Astrocyte (in vitro differentiated cells and primary cell): ENCODE results near the gene NAV2. TPM values are rescaled to one million over a fixed set of nuclear protein-coding genes. Genes with fewer than 3 reads are reported as not detected.

Source experiments
- DNase-seq: peaks from one replicate; pipeline ENCODE4 v3.0.0-alpha.2; 2010; ENCODE audit warnings: low read depth
- FAIRE-seq: peaks from 2 replicates; lab custom pipeline; 2011; peaks lifted over from hg19 to GRCh38; lab: Jason Lieb, UNC
- H2AFZ ChIP-seq: 2 replicates; pipeline ENCODE4 v1.6.0; 2012; ENCODE audit warnings: low read depth, low read length, inconsistent platforms
- H3K27ac ChIP-seq: 2 replicates; pipeline ENCODE4 v1.5.1; 2011; ENCODE audit warnings: low read depth, low read length, inconsistent platforms
- H3K27me3 ChIP-seq: 2 replicates; pipeline ENCODE4 v1.6.0; 2011; ENCODE audit warnings: low read length, inconsistent platforms; ENCODE audit not compliant: insufficient read depth
- H3K36me3 ChIP-seq: 2 replicates; pipeline ENCODE4 v1.5.1; 2011; ENCODE audit warnings: low read length, inconsistent platforms; ENCODE audit not compliant: insufficient read depth
- H3K4me1 ChIP-seq: 2 replicates; pipeline ENCODE4 v1.5.1; 2011; ENCODE audit warnings: low read length, inconsistent platforms; ENCODE audit not compliant: insufficient read depth
- H3K4me2 ChIP-seq: 2 replicates; pipeline ENCODE4 v1.6.0; 2012; ENCODE audit warnings: low read length, inconsistent platforms
- H3K4me3 ChIP-seq: 2 replicates; pipeline ENCODE4 v1.5.1; 2011; ENCODE audit warnings: low read depth, mild to moderate bottlenecking, low read length, inconsistent platforms; ENCODE audit not compliant: insufficient read depth
- H3K79me2 ChIP-seq: 2 replicates; pipeline ENCODE4 v1.6.0; 2012; ENCODE audit warnings: mild to moderate bottlenecking, low read length, inconsistent platforms; ENCODE audit not compliant: insufficient read depth
- H3K9ac ChIP-seq: 2 replicates; pipeline ENCODE4 v1.6.0; 2012; ENCODE audit warnings: mild to moderate bottlenecking, low read length, inconsistent platforms
- H3K9me3 ChIP-seq: 2 replicates; pipeline ENCODE4 v1.5.1; 2012; ENCODE audit warnings: low read depth, mild to moderate bottlenecking, low read length, inconsistent platforms; ENCODE audit not compliant: insufficient read depth
- H4K20me1 ChIP-seq: 2 replicates; pipeline ENCODE4 v1.6.0; 2012; ENCODE audit warnings: low read length, inconsistent platforms; ENCODE audit not compliant: insufficient read depth
- H3K27ac Mint-ChIP-seq: one replicate; pipeline ENCODE4 v1.8.0; 2021; ENCODE audit warnings: mild to moderate bottlenecking, mixed read lengths; ENCODE audit not compliant: unreplicated experiment
- H3K27me3 Mint-ChIP-seq: one replicate; pipeline ENCODE4 v1.8.0; 2021; ENCODE audit warnings: low read depth, mixed read lengths; ENCODE audit not compliant: unreplicated experiment
- H3K36me3 Mint-ChIP-seq: one replicate; pipeline ENCODE4 v1.8.0; 2021; ENCODE audit warnings: low read depth, mixed read lengths; ENCODE audit not compliant: unreplicated experiment
- H3K4me1 Mint-ChIP-seq: one replicate; pipeline ENCODE4 v1.8.0; 2021; ENCODE audit warnings: low read depth, mixed read lengths; ENCODE audit not compliant: unreplicated experiment
- H3K4me3 Mint-ChIP-seq: one replicate; pipeline ENCODE4 v1.8.0; 2021; ENCODE audit warnings: mild to moderate bottlenecking, moderate library complexity, mixed read lengths; ENCODE audit not compliant: unreplicated experiment
- H3K9me3 Mint-ChIP-seq: one replicate; pipeline ENCODE4 v1.8.0; 2021; ENCODE audit warnings: mild to moderate bottlenecking, mixed read lengths; ENCODE audit not compliant: unreplicated experiment
- CTCF ChIP-seq: IDR thresholded peaks from 2 replicates; pipeline ENCODE4 v1.5.1; 2011; ENCODE audit warnings: low read depth, mild to moderate bottlenecking, inconsistent platforms, low read length, moderate library complexity; ENCODE audit not compliant: insufficient read depth
- EZH2 ChIP-seq: IDR thresholded peaks from 2 replicates; pipeline ENCODE4 v1.6.1; 2012; ENCODE audit warnings: mild to moderate bottlenecking, low read length, inconsistent platforms; ENCODE audit not compliant: insufficient read depth
- total RNA-seq: library from RNA; stranded (reverse); gene quantifications from 2 replicates; pipeline ENCODE4 v1.2.1, GENCODE V29; 2021

Gene NAV2
- total RNA-seq, 1 donor from 2014 or later: 20.6 TPM

GRCh38 chr11:19691815-19692500 lies 20.7 kb upstream of the NAV2 start:
- Histone ChIP-seq H4K20me1 (no peaks in the 10 kb centered on the region), H3K27ac (no peak overlapping the region), H3K36me3 (no peaks in the 10 kb centered on the region), H3K4me3 (no peak overlapping the region), H2AFZ (no peak overlapping the region), H3K4me1 (no peaks in the 10 kb centered on the region), H3K79me2 (no peaks in the 10 kb centered on the region), H3K27me3 (no peaks in the 10 kb centered on the region), H3K9ac (no peak overlapping the region), H3K4me2 (no peak overlapping the region), H3K9me3 (no peaks in the 10 kb centered on the region)
- DNase-seq (no peak), FAIRE-seq (no peak)
- Mint-ChIP-seq H3K4me3 (no peak overlapping the region), H3K27me3 (peaks cover 47% of the 10 kb centered on the region), H3K36me3 (peaks cover 2% of the 10 kb centered on the region), H3K27ac (no peak overlapping the region), H3K9me3 (peaks cover 2% of the 10 kb centered on the region), H3K4me1 (no peaks in the 10 kb centered on the region)
- TF ChIP-seq EZH2 (no peak), CTCF (no peak)

GRCh38 chr11:19693146-19693545 lies 19.5 kb upstream of the NAV2 start:
- DNase-seq (no peak), FAIRE-seq (no peak)
- no peaks in the 10 kb centered on the region for H3K9me3 ChIP-seq
- H2AFZ ChIP-seq: no peak overlapping the region
- Mint-ChIP-seq H3K36me3 (peaks cover 2% of the 10 kb centered on the region), H3K9me3 (peaks cover 2% of the 10 kb centered on the region), H3K27me3 (peaks cover 46% of the 10 kb centered on the region), H3K27ac (no peak overlapping the region), H3K4me3 (no peak overlapping the region), H3K4me1 (no peaks in the 10 kb centered on the region)
- no peaks in the 10 kb centered on the region for H3K4me1 ChIP-seq
- no peak overlapping the region for H3K27ac ChIP-seq
- H3K36me3 ChIP-seq: no peaks in the 10 kb centered on the region
- no peak overlapping the region for H3K4me2 ChIP-seq
- TF ChIP-seq CTCF (no peak), EZH2 (no peak)
- no peaks in the 10 kb centered on the region for H4K20me1 ChIP-seq
- no peak overlapping the region for H3K9ac ChIP-seq
- H3K79me2 ChIP-seq: no peaks in the 10 kb centered on the region
- H3K4me3 ChIP-seq: no peak overlapping the region
- no peaks in the 10 kb centered on the region for H3K27me3 ChIP-seq

- peaks cover 2% of the 10 kb centered on the region for H3K36me3 Mint-ChIP-seq
- Histone ChIP-seq H3K27ac (no peak overlapping the region), H3K79me2 (no peaks in the 10 kb centered on the region), H3K9ac (no peak overlapping the region), H4K20me1 (no peaks in the 10 kb centered on the region), H3K4me3 (no peak overlapping the region), H3K9me3 (no peaks in the 10 kb centered on the region), H3K4me1 (no peaks in the 10 kb centered on the region), H2AFZ (no peak overlapping the region), H3K27me3 (no peaks in the 10 kb centered on the region), H3K4me2 (no peak overlapping the region), H3K36me3 (no peaks in the 10 kb centered on the region)
- H3K4me3 Mint-ChIP-seq: no peak overlapping the region
- H3K27ac Mint-ChIP-seq: no peak overlapping the region
- no peak for TF ChIP-seq CTCF
- TF ChIP-seq EZH2: no peak
- no peaks in the 10 kb centered on the region for H3K4me1 Mint-ChIP-seq
- H3K27me3 Mint-ChIP-seq: peaks cover 34% of the 10 kb centered on the region
- H3K9me3 Mint-ChIP-seq: peaks cover 2% of the 10 kb centered on the region
- DNase-seq (no peak), FAIRE-seq (no peak)
Measured at GRCh38 chr11:19694796-19695345, 17.8 kb upstream of the NAV2 start.
